H1 (cell line): Measurements from ENCODE around the gene PTPRE. TPM values are rescaled to one million over a fixed set of nuclear protein-coding genes. Genes with fewer than 3 reads are reported as not detected.

Experiments used
- CTCF ChIA-PET: fragments of 300-600 bp; sonication (Branson Sonifier 250); formaldehyde crosslinking; loops from one replicate; lab custom pipeline; 2021; ENCODE audit not compliant: partially characterized antibody; lab: Charles Lee
- POLR2A ChIA-PET: fragments of 300-600 bp; sonication (Branson Sonifier 250); formaldehyde crosslinking; loops from one replicate; lab custom pipeline; 2021; ENCODE audit warnings: inconsistent platforms; ENCODE audit not compliant: partially characterized antibody; lab: Charles Lee
- DNase-seq, 2 experiments: peaks; one replicate each; pipeline versions ENCODE4 v3.0.0 to v3.0.0-alpha.2; 2010 to 2022; ENCODE audit warnings: low spot score in 2 of 2, low read depth in 1 of 2, mixed read lengths in 1 of 2
- FAIRE-seq: peaks from 2 replicates; lab custom pipeline; 2011; peaks lifted over from hg19 to GRCh38; lab: Jason Lieb, UNC
- H2AFZ ChIP-seq: 2 replicates; pipeline ENCODE4 v1.8.1; 2012; ENCODE audit warnings: low read length, inconsistent platforms
- H2AK5ac ChIP-seq: 2 replicates; pipeline ENCODE4 v1.6.1; 2013; ENCODE audit warnings: low read depth, low read length
- H2BK120ac ChIP-seq: replicated peaks from 2 replicates; pipeline ENCODE3; 2013; ENCODE audit warnings: low read depth, low read length, inconsistent platforms
- H2BK12ac ChIP-seq: 2 replicates; pipeline ENCODE4 v1.6.1; 2013; ENCODE audit warnings: low read depth, low read length
- H2BK15ac ChIP-seq: 2 replicates; pipeline ENCODE4 v1.6.1; 2013; ENCODE audit warnings: low read length
- H2BK20ac ChIP-seq: 2 replicates; pipeline ENCODE4 v1.6.1; 2013; ENCODE audit warnings: low read length
- H2BK5ac ChIP-seq: 2 replicates; pipeline ENCODE4 v1.6.1; 2013; ENCODE audit warnings: low read depth, low read length
- H3K14ac ChIP-seq: 2 replicates; pipeline ENCODE4 v1.6.1; 2013; ENCODE audit warnings: inconsistent platforms; ENCODE audit not compliant: insufficient read length
- H3K18ac ChIP-seq: 2 replicates; pipeline ENCODE4 v1.6.1; 2013; ENCODE audit warnings: low read length; ENCODE audit errors: extremely low read depth
- H3K23ac ChIP-seq: 2 replicates; pipeline ENCODE4 v1.6.1; 2013; ENCODE audit warnings: inconsistent platforms; ENCODE audit not compliant: insufficient read length
- H3K23me2 ChIP-seq: 2 replicates; pipeline ENCODE4 v1.6.1; 2013; ENCODE audit warnings: low read depth, low read length
- H3K27ac ChIP-seq: 2 replicates; pipeline ENCODE4 v1.6.1; 2011; ENCODE audit warnings: low read depth, low read length, inconsistent platforms
- H3K27me3 ChIP-seq, 4 experiments: replicated peaks in 1 of 4; 1 replicate in 1 of 4; 2 replicates in 3 of 4; pipeline versions ENCODE4 v1.6.1 to v1.8.1; 2011 to 2013; ENCODE audit warnings: low read length in 3 of 4, mild to moderate bottlenecking in 3 of 4, inconsistent platforms in 2 of 4, mixed read lengths in 2 of 4, moderate library complexity in 1 of 4; ENCODE audit not compliant: control insufficient read depth in 3 of 4, insufficient read depth in 3 of 4; ENCODE audit errors: extremely low read depth in 1 of 4
- H3K36me3 ChIP-seq, 4 experiments: 2 replicates each; pipeline versions ENCODE4 v1.6.1 to v1.8.1; 2011 to 2013; ENCODE audit warnings: mild to moderate bottlenecking in 4 of 4, low read length in 3 of 4, moderate library complexity in 2 of 4, control low read depth in 1 of 4, inconsistent platforms in 1 of 4; ENCODE audit not compliant: insufficient read depth in 4 of 4, control insufficient read depth in 2 of 4
- H3K4ac ChIP-seq: replicated peaks from 2 replicates; pipeline ENCODE3; 2013; ENCODE audit warnings: low read length, low read depth, mixed read lengths, inconsistent platforms; ENCODE audit not compliant: insufficient read length
- H3K4me1 ChIP-seq, 4 experiments: replicated peaks in 1 of 4; 1 replicate in 1 of 4; 2 replicates in 3 of 4; pipeline versions ENCODE4 v1.6.1 to v1.8.1; 2011 to 2013; ENCODE audit warnings: low read length in 3 of 4, inconsistent platforms in 2 of 4, mixed read lengths in 1 of 4; ENCODE audit not compliant: insufficient read depth in 4 of 4, control insufficient read depth in 3 of 4
- H3K4me2 ChIP-seq, 2 experiments: 2 replicates each; pipeline versions ENCODE4 v1.6.1 to v1.8.1; 2011 to 2013; ENCODE audit warnings: low read depth in 2 of 2, low read length in 2 of 2, control low read depth in 1 of 2, inconsistent platforms in 1 of 2, mild to moderate bottlenecking in 1 of 2; ENCODE audit not compliant: insufficient read depth in 1 of 2
- H3K4me3 ChIP-seq, 4 experiments: fragments of 200-600, 300-600 bp in 1 of 4; sonication (generic), shearing (Covaris generic), sonication (Bioruptor Twin) in 1 of 4; 2 replicates each; pipeline versions ENCODE4 v1.5.1 to v1.8.1; 2011 to 2016; ENCODE audit warnings: low read length in 4 of 4, low read depth in 3 of 4, control low read depth in 2 of 4, inconsistent platforms in 2 of 4, mild to moderate bottlenecking in 2 of 4, mixed read lengths in 1 of 4, moderate library complexity in 1 of 4; ENCODE audit not compliant: insufficient read depth in 2 of 4; ENCODE audit errors: extremely low read depth in 1 of 4
- H3K56ac ChIP-seq: replicated peaks from 2 replicates; pipeline ENCODE3; 2013; ENCODE audit warnings: low read depth, mild to moderate bottlenecking, mixed read lengths, low read length, inconsistent platforms; ENCODE audit not compliant: insufficient read length
- H3K79me1 ChIP-seq: 2 replicates; pipeline ENCODE4 v1.6.1; 2013; ENCODE audit warnings: low read depth, low read length, control low read depth
- H3K79me2 ChIP-seq, 2 experiments: 2 replicates each; pipeline versions ENCODE4 v1.6.1 to v1.8.1; 2012 to 2013; ENCODE audit warnings: low read length in 2 of 2, mild to moderate bottlenecking in 2 of 2, inconsistent platforms in 1 of 2; ENCODE audit not compliant: insufficient read depth in 2 of 2, control insufficient read depth in 1 of 2
- H3K9ac ChIP-seq, 4 experiments: replicated peaks in 1 of 4; 1 replicate in 1 of 4; 2 replicates in 3 of 4; pipeline versions ENCODE4 v1.6.1 to v1.8.1; 2011 to 2013; ENCODE audit warnings: low read depth in 3 of 4, low read length in 3 of 4, control low read depth in 2 of 4, mild to moderate bottlenecking in 2 of 4, moderate library complexity in 2 of 4, inconsistent platforms in 1 of 4; ENCODE audit errors: extremely low read depth in 1 of 4
- H3K9me3 ChIP-seq, 2 experiments: 2 replicates each; pipeline versions ENCODE4 v1.6.1 to v1.8.1; 2012 to 2013; ENCODE audit warnings: mild to moderate bottlenecking in 2 of 2, moderate library complexity in 2 of 2, control low read depth in 1 of 2, inconsistent platforms in 1 of 2, low read depth in 1 of 2, low read length in 1 of 2, mixed read lengths in 1 of 2; ENCODE audit not compliant: insufficient read depth in 2 of 2
- H4K20me1 ChIP-seq, 2 experiments: replicated peaks in 1 of 2; 2 replicates each; pipeline versions ENCODE3 to v1.8.1; 2011 to 2013; ENCODE audit warnings: inconsistent platforms in 2 of 2, low read length in 2 of 2, mild to moderate bottlenecking in 1 of 2; ENCODE audit not compliant: insufficient read depth in 2 of 2, control insufficient read depth in 1 of 2
- H4K5ac ChIP-seq: 2 replicates; pipeline ENCODE4 v1.6.1; 2013; ENCODE audit warnings: low read length, low read depth, mixed read lengths, inconsistent platforms; ENCODE audit not compliant: insufficient read length
- H4K8ac ChIP-seq: 2 replicates; pipeline ENCODE4 v1.8.0; 2013; ENCODE audit warnings: mild to moderate bottlenecking, moderate library complexity, low read length, inconsistent platforms; ENCODE audit not compliant: insufficient read depth; ENCODE audit errors: extremely low read depth
- H4K91ac ChIP-seq: replicated peaks from 2 replicates; pipeline ENCODE3; 2013; ENCODE audit warnings: low read length, mixed read lengths, inconsistent platforms; ENCODE audit not compliant: insufficient read length
- NANOG ChIP-seq: IDR thresholded peaks from 2 replicates; pipeline ENCODE4 v1.6.1; 2011; ENCODE audit warnings: low read length, low read depth, mild to moderate bottlenecking, inconsistent platforms; ENCODE audit not compliant: insufficient read depth, poor library complexity, severe bottlenecking
- TAF7 ChIP-seq: optimal IDR thresholded peaks from 2 replicates; pipeline ENCODE3; 2011; ENCODE audit warnings: low read depth, mild to moderate bottlenecking, inconsistent platforms, low read length, moderate library complexity, borderline replicate concordance
- WGBS, 2 experiments: shearing (Covaris generic) in 1 of 2; methylation state at CpG; one replicate each; pipeline versions ENCODE4 v1.1.6 to v1.1.7; 2013 to 2015; ENCODE audit warnings: low lambda C conversion rate in 2 of 2, mixed read lengths in 2 of 2, inconsistent platforms in 1 of 2, low coverage in 1 of 2, missing lambda C conversion rate in 1 of 2; ENCODE audit not compliant: insufficient replicate concordance in 2 of 2, insufficient coverage in 1 of 2, insufficient read length in 1 of 2; ENCODE audit errors: extremely low coverage in 1 of 2, missing lambda C conversion rate in 1 of 2; 5-methylcytosine and 5-hydroxymethylcytosine counted together
- polyA plus RNA-seq, 7 experiments: library from polyadenylated mRNA; depleted of rRNA in 3 of 7; stranded (reverse) in 5 of 7; unstranded in 2 of 7; fragments of >200 nt in 5 of 7; fragments of 200-250 nt in 2 of 7; gene quantifications; 1 replicate in 5 of 7; 2 replicates in 1 of 7; 4 replicates in 1 of 7; pipeline versions ENCODE4 v1.2.1 to v1.2.3, GENCODE V29; 2011 to 2013; ENCODE audit warnings: missing spikeins in 2 of 7, mixed read lengths in 2 of 7
- total RNA-seq: library from RNA; stranded (reverse); fragmentation: NEBNext Ultra II Directional; extraction: Animal tissue kit (Norgen Biotek cat#: 25700); gene quantifications from 2 replicates; pipeline ENCODE4 v1.2.1, GENCODE V29; 2021

PTPRE gene
- total and polyA plus RNA-seq, 2 of the 8 experiments (the other 6 are each of a cell fraction or from before 2014, with no cell fraction given), result 0.33 to 0.54 TPM

- whole genome bisulfite sequencing, 2 experiments, result 86% methylated on average over 6 of the region's 6 CpGs; no CpG with 5 or more reads in 1 of the 2 experiments
- no peak overlapping the region for H4K5ac ChIP-seq
- no peak overlapping the region for H2BK5ac ChIP-seq
- H3K79me1 ChIP-seq, result no peaks in the 10 kb centered on the region
- no peaks in the 10 kb centered on the region for H3K4me1 ChIP-seq
- no peak overlapping the region for H2AFZ ChIP-seq
- H3K79me2 ChIP-seq, result no peaks in the 10 kb centered on the region
- H3K14ac ChIP-seq, result no peak overlapping the region
- no peaks in the 10 kb centered on the region for H3K9me3 ChIP-seq
- DNase-seq (peak in 1 of 2 experiments; percentile 36), FAIRE-seq (no peak)
- no peak overlapping the region for H2BK20ac ChIP-seq
- H3K23me2 ChIP-seq, result no peaks in the 10 kb centered on the region
- no peak overlapping the region for H3K4me3 ChIP-seq
- no peak overlapping the region for H3K18ac ChIP-seq
- H4K8ac ChIP-seq, result no peak overlapping the region
- no peak overlapping the region for H3K56ac ChIP-seq
- H4K91ac ChIP-seq, result no peak overlapping the region
- POLR2A ChIA-PET, result no interaction called here
- no peak overlapping the region for H2AK5ac ChIP-seq
- no peaks in the 10 kb centered on the region; a peak in 1 of 7 replicates for H3K27me3 ChIP-seq
- H2BK120ac ChIP-seq, result no peak overlapping the region
- CTCF ChIA-PET, result interaction anchor here (1.1 to 2.5 kb wide), 3 partner anchors 154 to 195 kb away, joined by 3 to 12 read pairs (median 3); no protein-coding TSS in a partner anchor
- no peaks in the 10 kb centered on the region for H3K36me3 ChIP-seq
- no peak overlapping the region for H3K4me2 ChIP-seq
- no peak overlapping the region for H3K23ac ChIP-seq
- H2BK12ac ChIP-seq, result no peak overlapping the region
- H3K9ac ChIP-seq, result no peak overlapping the region
- H3K4ac ChIP-seq, result no peak overlapping the region
- no peak overlapping the region for H3K27ac ChIP-seq
- TF ChIP-seq TAF7 (no peak), NANOG (no peak)
- no peaks in the 10 kb centered on the region for H4K20me1 ChIP-seq
- H2BK15ac ChIP-seq, result no peak overlapping the region
Observed at GRCh38 chr10:127875449-127875765, 31.5 kb upstream of the PTPRE start.
